Psoas muscle (tissue), 8 donors: ENCODE results near the gene KRTAP19-4. TPM values are rescaled to one million over a fixed set of nuclear protein-coding genes. Genes with fewer than 3 reads are reported as not detected.

Experiments
- ATAC-seq, 4 donors: fragments of 200-7000 bp; cut with Tn5 transposase; one replicate each; pipeline ENCODE4 v1.9.1; 2020; ENCODE audit warnings: moderate library complexity in 3 of 4, mild to moderate bottlenecking in 2 of 4
- DNase-seq, 2 donors: peaks; one replicate each; pipeline ENCODE4 v3.0.0-alpha.2; 2020
- H3K27ac ChIP-seq: fragments of 200-600 bp; one replicate; pipeline ENCODE4 v1.8.0; 2022
- H3K27me3 ChIP-seq, 3 donors: fragments of 200-600 bp in 1 of 3; one replicate each; pipeline versions ENCODE4 v1.6.1 to v1.8.0; 2013 to 2022; ENCODE audit warnings: low read length in 2 of 3, mild to moderate bottlenecking in 2 of 3, moderate library complexity in 1 of 3; ENCODE audit not compliant: insufficient read depth in 3 of 3
- H3K36me3 ChIP-seq, 2 donors: fragments of 200-600 bp in 1 of 2; one replicate each; pipeline versions ENCODE4 v1.6.1 to v1.8.0; 2013 to 2022; ENCODE audit warnings: low read depth in 1 of 2, mild to moderate bottlenecking in 1 of 2, moderate library complexity in 1 of 2; ENCODE audit not compliant: insufficient read depth in 1 of 2
- H3K4me1 ChIP-seq: fragments of 200-600 bp; one replicate; pipeline ENCODE4 v1.8.0; 2022
- H3K4me3 ChIP-seq: fragments of 200-600 bp; one replicate; pipeline ENCODE4 v1.8.0; 2022; ENCODE audit warnings: mild to moderate bottlenecking
- H3K9me3 ChIP-seq: fragments of 200-600 bp; one replicate; pipeline ENCODE4 v1.8.0; 2022
- CTCF ChIP-seq: fragments of 200-600 bp; IDR thresholded peaks from one replicate; pipeline ENCODE4 v1.8.0; 2022; ENCODE audit warnings: antibody characterized with exemption
- WGBS, 3 donors: extraction: QIAGEN DNeasy Blood & Tissue Kit; methylation state at CpG; one replicate each; pipeline versions ENCODE4 v1.1.6 to v1.1.7; 2013; 5-methylcytosine and 5-hydroxymethylcytosine counted together
- intact Hi-C, 2 donors: fragments of 100-400 bp; cut with DNase I; formaldehyde crosslinking; loops; one replicate each; pipeline versions ENCODE4 v1.11.0 to v1.14.2; 2022
- polyA plus RNA-seq, 3 donors: library from polyadenylated mRNA; stranded (reverse); fragments of 200-250 nt; gene quantifications; one replicate each; pipeline ENCODE4 v1.2.3, GENCODE V29; 2013
- total RNA-seq, 4 donors: library from RNA; stranded (reverse); fragmentation: NEBNext Ultra II Directional in 2 of 4; extraction: Animal tissue kit (Norgen Biotek cat#: 25700) in 2 of 4; gene quantifications; one replicate each; pipeline versions ENCODE4 v1.2.1 to v1.2.4, GENCODE V29; 2021 to 2023
- donor health status: healthy with polysubstance abuse.
- donor health status: DM: no; HTN: no; CAD: no; lungs with moderate emphysema.
- donor health status: Bipolar disorder and iron deficiency.
- donor health status: healthy.
- donor health status: DM: yes; HTN: yes; CAD: no.
- donor health status: DM: no; HTN: no; CAD: no.
- donor health status: DM: no; HTN: no; CAD: no.
- donor health status: DM: yes; HTN: yes; CAD: no.

KRTAP19-4 gene
- total and polyA plus RNA-seq, 7 donors: not detected

GRCh38 chr21:30463713-30464112 lies 33.3 kb downstream of the KRTAP19-4 start:
- DNase-seq (no peak), ATAC-seq (no peak)
- Histone ChIP-seq H3K27me3 (no peaks in the 10 kb centered on the region), H3K4me3 (no peak overlapping the region), H3K36me3 (no peaks in the 10 kb centered on the region), H3K9me3 (no peaks in the 10 kb centered on the region), H3K27ac (no peak overlapping the region), H3K4me1 (no peaks in the 10 kb centered on the region)
- WGBS, 3 donors: 38 to 70% (median 59%) methylated on average over 3 of the region's 3 CpGs
- intact Hi-C loops: no loop called here
- no peak for TF ChIP-seq CTCF

DNA sequence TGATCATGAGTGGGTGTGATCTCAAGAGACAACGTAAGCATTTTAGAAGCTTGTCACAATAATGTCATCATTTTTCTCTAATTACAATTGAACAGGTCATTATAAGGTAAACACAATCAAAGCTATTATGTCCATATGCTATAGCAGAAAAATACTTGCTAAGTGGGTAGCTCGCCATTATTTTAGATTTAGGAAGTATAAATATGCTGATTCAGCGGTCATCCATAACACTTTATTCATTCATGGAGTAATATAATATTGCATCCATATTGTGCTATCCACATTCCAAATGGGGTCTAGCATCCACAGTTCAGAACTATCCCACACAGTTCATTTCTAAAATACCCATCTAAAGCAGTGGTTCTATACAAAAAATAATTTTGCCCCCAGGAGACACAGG lies 48.5 kb downstream of the KRTAP19-4 start:
- intact Hi-C loops: loop anchor here in 1 of 2 donors (10.0 kb wide), 1 partner anchor 286 kb away; no protein-coding TSS in a partner anchor
- 88 to 92% (median 91%) methylated on average over 3 of the region's 3 CpGs for WGBS, 3 donors
- Histone ChIP-seq H3K4me1 (no peaks in the 10 kb centered on the region), H3K4me3 (no peak overlapping the region), H3K36me3 (no peaks in the 10 kb centered on the region), H3K27ac (no peak overlapping the region), H3K27me3 (no peaks in the 10 kb centered on the region), H3K9me3 (no peaks in the 10 kb centered on the region)
- DNase-seq (no peak), ATAC-seq (no peak)
- TF ChIP-seq CTCF: no peak

DNA sequence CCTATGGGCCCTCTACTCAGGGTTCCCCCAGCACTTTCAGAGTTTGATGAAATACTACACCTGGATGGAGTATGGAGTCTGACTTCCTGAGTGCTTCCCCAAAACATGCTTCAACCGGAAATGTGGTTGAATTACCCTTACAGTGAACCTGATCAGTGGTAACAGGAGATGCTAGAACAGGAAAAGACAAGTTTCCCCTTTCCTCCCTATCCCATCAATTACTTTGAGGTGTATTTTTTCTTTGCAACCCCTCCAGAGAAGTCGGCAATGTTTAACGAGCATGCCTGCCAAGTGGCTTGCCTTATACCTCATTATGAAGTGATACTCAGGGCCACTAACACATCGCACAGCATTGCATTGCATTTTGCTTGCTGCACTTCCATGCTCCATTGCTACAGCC lies 49.9 kb downstream of the KRTAP19-4 start:
- no peak for TF ChIP-seq CTCF
- DNase-seq: no peak
- Histone ChIP-seq H3K27me3 (no peaks in the 10 kb centered on the region), H3K27ac (no peak overlapping the region), H3K4me1 (no peaks in the 10 kb centered on the region), H3K36me3 (no peaks in the 10 kb centered on the region), H3K4me3 (no peak overlapping the region), H3K9me3 (no peaks in the 10 kb centered on the region)
- 9 to 11% (median 10%) methylated on average over 4 of the region's 4 CpGs for WGBS, 3 donors
- intact Hi-C loops: loop anchor here in 1 of 2 donors (10.0 kb wide), 1 partner anchor 288 kb away; no protein-coding TSS in a partner anchor
- ATAC-seq: no peak

Other genes starting within 250 kb of the KRTAP19-4 start
- gene KRTAP24-1, start 214.2 kb downstream of the KRTAP19-4 start, total RNA-seq: not detected
- not detected for gene KRTAP24-1, start 214.2 kb downstream of the KRTAP19-4 start, polyA plus RNA-seq
- not detected for gene KRTAP25-1, start 207.7 kb downstream of the KRTAP19-4 start, total RNA-seq
- not detected for gene KRTAP25-1, start 207.7 kb downstream of the KRTAP19-4 start, polyA plus RNA-seq
- not detected for gene KRTAP26-1, start 176.8 kb downstream of the KRTAP19-4 start, total RNA-seq
- gene KRTAP26-1, start 176.8 kb downstream of the KRTAP19-4 start, polyA plus RNA-seq: not detected
- not detected for gene KRTAP27-1, start 159.5 kb downstream of the KRTAP19-4 start, total RNA-seq
- gene KRTAP27-1, start 159.5 kb downstream of the KRTAP19-4 start, polyA plus RNA-seq: not detected
- gene KRTAP23-1, start 148.6 kb downstream of the KRTAP19-4 start, total RNA-seq: not detected
- gene KRTAP23-1, start 148.6 kb downstream of the KRTAP19-4 start, polyA plus RNA-seq: not detected
- not detected for gene KRTAP13-2, start 124.9 kb downstream of the KRTAP19-4 start, total RNA-seq
- gene KRTAP13-2, start 124.9 kb downstream of the KRTAP19-4 start, polyA plus RNA-seq: not detected
- gene KRTAP13-1, start 101.1 kb downstream of the KRTAP19-4 start, total RNA-seq: not detected
- gene KRTAP13-1, start 101.1 kb downstream of the KRTAP19-4 start, polyA plus RNA-seq: not detected
- gene KRTAP13-3, start 71.2 kb downstream of the KRTAP19-4 start, total RNA-seq: not detected
- not detected for gene KRTAP13-3, start 71.2 kb downstream of the KRTAP19-4 start, polyA plus RNA-seq
- gene KRTAP13-4, start 66.9 kb downstream of the KRTAP19-4 start, total RNA-seq: not detected
- gene KRTAP13-4, start 66.9 kb downstream of the KRTAP19-4 start, polyA plus RNA-seq: not detected
- gene KRTAP15-1, start 56.9 kb downstream of the KRTAP19-4 start, total RNA-seq: not detected
- gene KRTAP15-1, start 56.9 kb downstream of the KRTAP19-4 start, polyA plus RNA-seq: not detected
- not detected for gene KRTAP19-1, start 16.8 kb downstream of the KRTAP19-4 start, total RNA-seq
- not detected for gene KRTAP19-1, start 16.8 kb downstream of the KRTAP19-4 start, polyA plus RNA-seq
- not detected for gene KRTAP19-2, start 9.7 kb downstream of the KRTAP19-4 start, total RNA-seq
- gene KRTAP19-2, start 9.7 kb downstream of the KRTAP19-4 start, polyA plus RNA-seq: not detected
- gene KRTAP19-3, start 5.2 kb downstream of the KRTAP19-4 start, total RNA-seq: 1 to 10 TPM in 2 of 4 donors, under 1 TPM in 1, not detected in 1; 0.64 to 3.0 (median 1.1) TPM
- not detected for gene KRTAP19-3, start 5.2 kb downstream of the KRTAP19-4 start, polyA plus RNA-seq
- not detected for gene KRTAP19-5, start 5.0 kb upstream of the KRTAP19-4 start, total RNA-seq
- not detected for gene KRTAP19-5, start 5.0 kb upstream of the KRTAP19-4 start, polyA plus RNA-seq
- not detected for gene KRTAP19-6, start 44.7 kb upstream of the KRTAP19-4 start, total RNA-seq
- not detected for gene KRTAP19-6, start 44.7 kb upstream of the KRTAP19-4 start, polyA plus RNA-seq
- gene KRTAP19-7, start 64.1 kb upstream of the KRTAP19-4 start, total RNA-seq: not detected
- gene KRTAP19-7, start 64.1 kb upstream of the KRTAP19-4 start, polyA plus RNA-seq: not detected
- gene KRTAP22-2, start 93.2 kb upstream of the KRTAP19-4 start, total RNA-seq: not detected
- gene KRTAP22-2, start 93.2 kb upstream of the KRTAP19-4 start, polyA plus RNA-seq: not detected
- not detected for gene KRTAP6-3, start 95.3 kb upstream of the KRTAP19-4 start, total RNA-seq
- not detected for gene KRTAP6-3, start 95.3 kb upstream of the KRTAP19-4 start, polyA plus RNA-seq
- not detected for gene KRTAP6-2, start 101.7 kb upstream of the KRTAP19-4 start, total RNA-seq
- gene KRTAP6-2, start 101.7 kb upstream of the KRTAP19-4 start, polyA plus RNA-seq: not detected
- not detected for gene KRTAP22-1, start 103.9 kb upstream of the KRTAP19-4 start, total RNA-seq
- not detected for gene KRTAP22-1, start 103.9 kb upstream of the KRTAP19-4 start, polyA plus RNA-seq
- not detected for gene KRTAP6-1, start 116.8 kb upstream of the KRTAP19-4 start, total RNA-seq
- not detected for gene KRTAP6-1, start 116.8 kb upstream of the KRTAP19-4 start, polyA plus RNA-seq
- not detected for gene KRTAP20-1, start 119.3 kb upstream of the KRTAP19-4 start, total RNA-seq
- gene KRTAP20-1, start 119.3 kb upstream of the KRTAP19-4 start, polyA plus RNA-seq: not detected
- gene KRTAP20-4, start 123.5 kb upstream of the KRTAP19-4 start, total RNA-seq: not detected
- not detected for gene KRTAP20-4, start 123.5 kb upstream of the KRTAP19-4 start, polyA plus RNA-seq
- gene KRTAP20-2, start 138.0 kb upstream of the KRTAP19-4 start, total RNA-seq: not detected
- not detected for gene KRTAP20-2, start 138.0 kb upstream of the KRTAP19-4 start, polyA plus RNA-seq
- gene KRTAP20-3, start 145.7 kb upstream of the KRTAP19-4 start, total RNA-seq: not detected
- not detected for gene KRTAP20-3, start 145.7 kb upstream of the KRTAP19-4 start, polyA plus RNA-seq
- not detected for gene KRTAP21-3, start 221.6 kb upstream of the KRTAP19-4 start, total RNA-seq
- not detected for gene KRTAP21-3, start 221.6 kb upstream of the KRTAP19-4 start, polyA plus RNA-seq